ENCODE measurements around the gene ATOH8.
"Not testable (repeated sequence)": the region's sequence is repeated elsewhere in the genome, so short reads cannot be mapped to it uniquely, and the experiment has no call there.

Gene ATOH8

DNA sequence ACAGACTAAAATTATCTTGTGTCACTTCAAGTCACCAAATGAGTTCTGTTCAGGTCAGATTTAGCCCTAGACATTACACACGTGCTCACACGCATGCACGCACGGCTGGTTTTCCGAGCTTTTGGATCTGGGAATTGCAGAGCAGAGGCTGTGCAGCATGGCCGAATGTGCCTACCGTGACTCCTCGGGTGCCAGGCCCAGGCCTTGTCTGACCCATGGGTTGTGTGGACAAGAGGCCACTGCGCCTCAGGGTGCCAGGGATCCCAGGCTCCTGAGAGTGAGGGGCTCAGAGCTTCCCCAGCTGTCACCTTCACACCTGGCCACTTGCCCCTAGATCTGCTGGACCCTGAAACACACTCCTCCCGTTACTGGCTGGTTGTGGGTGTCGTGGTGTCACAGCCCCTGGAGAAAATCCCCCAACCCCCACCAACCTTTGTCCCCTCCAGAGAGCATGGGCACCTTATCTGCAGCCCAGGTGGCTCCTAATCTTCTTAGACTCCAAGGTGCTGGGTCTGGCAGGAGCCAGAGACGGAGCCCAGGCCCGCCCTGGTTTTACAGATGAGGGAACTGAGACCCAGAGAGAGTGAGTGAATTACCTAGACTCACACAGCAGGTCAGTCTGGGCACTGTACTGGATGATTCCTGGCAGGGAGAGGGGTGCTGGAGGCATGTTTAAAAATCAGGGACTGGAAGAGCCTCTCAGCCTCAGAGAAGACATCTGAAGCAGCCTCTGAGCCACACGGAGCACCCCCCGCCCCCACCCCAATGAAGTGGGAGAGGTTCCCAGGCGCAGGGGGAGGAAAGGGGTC lies 56.8 kb downstream of the ATOH8 start:
- DNase-seq: no peak

DNA sequence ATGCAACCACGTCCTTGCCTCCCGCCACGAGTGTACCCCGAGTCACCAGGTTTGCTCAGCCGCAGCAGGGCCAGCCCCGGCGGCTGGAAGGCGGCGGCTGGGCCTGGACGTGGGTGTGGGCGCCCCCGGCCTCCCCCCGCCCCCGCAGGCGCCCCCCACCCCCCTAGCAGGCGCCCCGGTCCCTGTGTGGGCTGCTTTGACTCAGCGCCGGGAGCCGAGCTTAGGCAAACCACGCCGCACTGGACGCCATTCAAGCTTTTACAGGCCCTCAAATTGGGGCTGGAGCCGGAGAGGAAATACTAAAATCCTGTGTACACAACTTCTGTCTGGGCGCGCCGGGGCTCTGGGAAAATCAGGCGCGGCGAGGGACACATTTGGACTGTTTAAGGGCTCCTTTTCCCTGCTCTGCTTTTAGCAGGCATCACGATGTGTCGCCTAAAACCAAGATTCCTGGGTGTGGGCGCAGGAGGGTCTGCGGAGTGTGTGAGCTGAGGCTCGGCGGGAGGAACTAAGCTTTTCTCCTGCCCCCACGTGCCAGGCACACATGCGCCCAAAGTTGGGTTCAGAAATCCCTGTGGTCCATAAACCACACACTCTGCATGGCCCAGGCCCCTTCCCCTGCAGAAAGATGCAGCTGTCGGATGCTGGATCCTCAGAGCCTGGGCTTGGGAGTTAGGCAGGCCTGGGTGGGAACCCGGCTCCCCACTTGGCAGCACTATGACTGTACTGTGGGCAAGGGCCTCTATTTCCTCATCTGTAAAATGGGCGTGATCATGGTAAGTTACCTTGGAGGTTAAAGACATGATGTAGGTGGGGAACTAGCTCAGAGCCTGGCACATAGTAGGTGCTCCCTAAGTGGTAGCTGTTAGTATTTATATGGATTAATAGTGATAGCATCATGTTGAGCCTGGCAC lies 57.6 kb downstream of the ATOH8 start:
- DNase-seq: peak; percentile 23

DNA sequence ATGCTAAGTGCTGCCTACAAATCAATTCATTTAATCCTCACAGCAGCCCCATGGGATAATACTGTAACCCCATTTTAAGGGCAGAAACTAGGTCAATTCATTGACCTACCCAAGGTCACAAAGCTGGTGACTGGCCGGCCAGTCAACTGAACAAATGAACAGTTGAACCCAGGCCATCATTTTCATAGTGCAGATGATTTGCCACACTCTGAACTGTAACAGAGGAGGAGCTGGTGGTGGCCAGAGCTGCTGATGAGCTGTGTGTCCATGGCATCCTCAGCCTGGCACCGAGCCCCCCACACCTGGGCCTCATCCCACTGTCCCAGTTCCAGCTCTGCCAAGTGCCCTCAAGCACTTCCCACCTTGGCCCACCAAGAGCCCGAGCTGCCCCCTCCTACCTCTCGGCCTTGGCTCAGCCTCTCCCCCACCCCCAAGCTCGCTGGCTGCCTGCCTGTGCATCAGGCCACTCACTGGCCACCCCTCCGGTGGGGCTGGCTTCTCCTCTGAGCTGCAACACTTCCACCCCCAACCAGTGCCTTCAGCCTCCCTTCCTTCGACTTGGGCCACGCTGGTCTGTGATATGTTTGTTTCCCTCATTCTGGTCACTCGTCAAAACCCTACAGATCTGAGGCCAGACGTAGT lies 58.4 kb downstream of the ATOH8 start:
- no peak for DNase-seq

DNA sequence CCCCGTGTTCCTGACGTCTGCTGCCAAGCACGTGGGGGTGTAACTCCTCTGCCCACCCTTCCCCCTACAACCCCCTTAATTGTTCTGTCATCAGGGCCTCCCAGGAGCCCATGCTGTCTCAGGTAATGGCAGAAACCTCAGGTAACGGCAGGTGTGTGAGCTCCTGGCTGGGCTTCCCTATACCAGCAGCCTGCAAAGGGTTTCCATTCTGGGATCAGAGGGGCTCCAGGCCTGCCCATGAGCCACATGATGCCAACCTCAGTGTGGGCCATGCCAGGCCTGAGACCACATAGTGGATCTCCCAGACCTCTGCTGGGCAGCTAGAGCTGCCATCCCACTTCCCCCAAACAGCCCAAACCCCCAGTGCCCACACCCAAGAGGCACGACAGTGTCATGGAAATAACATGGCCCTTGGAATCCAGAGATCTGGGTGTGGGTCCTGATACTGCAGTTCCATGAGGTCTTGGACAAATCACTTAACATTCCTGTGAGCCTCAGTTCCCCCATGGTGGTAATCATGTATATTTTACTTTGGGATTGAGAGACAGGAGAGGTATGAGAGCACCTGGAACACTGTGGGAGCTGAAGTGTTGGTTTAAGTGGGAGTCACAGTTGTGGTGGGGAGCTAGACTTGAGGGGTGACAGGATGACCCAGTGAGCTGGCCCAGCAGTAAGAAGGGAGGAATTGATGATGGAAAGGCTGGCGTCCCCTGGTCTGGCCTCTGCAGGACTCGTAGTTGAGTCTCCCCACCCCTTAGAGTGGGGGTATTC lies 59.6 kb downstream of the ATOH8 start:
- no peak for DNase-seq

DNA sequence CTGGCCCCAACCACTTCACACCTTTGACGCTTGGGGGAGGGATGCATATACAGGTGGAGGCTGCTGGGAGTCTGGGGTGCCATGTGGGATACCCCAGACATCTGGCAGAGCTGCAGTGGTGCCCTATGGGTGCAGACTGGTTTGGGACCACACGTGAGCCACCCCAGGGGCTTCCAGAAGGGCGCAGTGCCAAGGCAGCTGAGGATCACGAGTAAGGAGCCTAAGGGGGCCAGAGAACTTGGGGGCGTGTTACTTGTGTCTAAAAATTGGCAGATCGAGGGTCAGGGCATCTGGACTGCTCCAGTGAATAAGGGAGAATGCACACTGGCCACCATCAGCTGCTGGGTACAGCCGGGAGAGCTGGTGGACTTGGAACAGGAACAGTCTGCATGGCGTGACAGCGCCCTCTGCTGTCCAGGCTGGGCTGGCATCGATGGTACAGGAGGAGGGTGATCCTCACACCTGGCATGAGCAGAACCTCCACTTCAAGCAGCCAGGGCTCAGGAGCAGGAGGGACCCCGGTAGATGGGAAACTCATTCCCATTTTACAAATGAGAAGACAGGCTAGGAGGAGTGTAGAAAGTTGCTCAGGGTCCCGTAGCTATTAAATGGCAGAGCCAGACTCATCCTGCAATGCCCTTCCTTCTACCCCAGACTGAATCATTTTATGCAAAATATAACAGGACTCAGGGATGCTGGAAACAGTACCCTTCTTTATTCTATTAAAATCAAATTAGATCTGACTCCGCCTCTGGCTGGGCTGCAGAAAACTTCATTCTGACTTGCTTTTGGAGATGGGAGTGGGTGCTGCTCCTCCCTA lies 60.4 kb downstream of the ATOH8 start:
- DNase-seq: peak; percentile 76

DNA sequence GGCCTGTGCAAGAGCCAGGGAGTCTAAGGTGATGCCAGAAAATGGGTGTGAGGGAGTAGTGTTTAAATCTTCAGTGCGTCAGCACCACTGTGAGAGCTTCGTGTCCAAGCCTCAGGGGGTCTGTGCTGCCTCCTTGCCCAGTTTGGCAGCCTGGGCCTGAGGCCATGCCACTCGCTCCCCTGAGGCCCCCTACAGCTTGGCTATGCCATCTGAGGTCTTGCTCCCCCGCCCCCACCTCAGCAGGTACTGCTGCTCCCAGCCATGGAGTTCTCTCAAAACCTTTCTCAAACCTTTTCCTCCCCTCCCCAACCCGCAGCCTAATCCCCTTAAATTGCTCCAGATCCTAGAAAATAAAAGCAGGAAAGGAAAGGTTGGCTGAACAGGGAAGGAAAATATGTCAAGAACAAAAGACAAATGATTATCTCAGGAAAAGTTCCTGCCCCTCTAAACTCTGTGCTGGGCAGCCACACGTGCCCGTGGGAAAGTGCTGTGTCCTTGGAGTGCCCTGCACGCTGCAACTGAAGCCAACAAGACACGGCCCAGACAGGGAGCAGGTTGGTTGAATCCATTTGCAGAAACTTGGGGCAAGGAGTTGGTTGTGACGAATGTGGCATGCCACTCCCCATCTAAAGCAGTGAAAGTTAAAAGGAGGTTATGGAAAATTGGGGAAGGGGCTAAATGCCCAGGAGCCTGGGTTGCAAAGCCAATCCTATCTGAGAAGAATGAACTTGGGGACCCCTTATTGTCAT lies 61.2 kb downstream of the ATOH8 start:
- DNase-seq: no peak

DNA sequence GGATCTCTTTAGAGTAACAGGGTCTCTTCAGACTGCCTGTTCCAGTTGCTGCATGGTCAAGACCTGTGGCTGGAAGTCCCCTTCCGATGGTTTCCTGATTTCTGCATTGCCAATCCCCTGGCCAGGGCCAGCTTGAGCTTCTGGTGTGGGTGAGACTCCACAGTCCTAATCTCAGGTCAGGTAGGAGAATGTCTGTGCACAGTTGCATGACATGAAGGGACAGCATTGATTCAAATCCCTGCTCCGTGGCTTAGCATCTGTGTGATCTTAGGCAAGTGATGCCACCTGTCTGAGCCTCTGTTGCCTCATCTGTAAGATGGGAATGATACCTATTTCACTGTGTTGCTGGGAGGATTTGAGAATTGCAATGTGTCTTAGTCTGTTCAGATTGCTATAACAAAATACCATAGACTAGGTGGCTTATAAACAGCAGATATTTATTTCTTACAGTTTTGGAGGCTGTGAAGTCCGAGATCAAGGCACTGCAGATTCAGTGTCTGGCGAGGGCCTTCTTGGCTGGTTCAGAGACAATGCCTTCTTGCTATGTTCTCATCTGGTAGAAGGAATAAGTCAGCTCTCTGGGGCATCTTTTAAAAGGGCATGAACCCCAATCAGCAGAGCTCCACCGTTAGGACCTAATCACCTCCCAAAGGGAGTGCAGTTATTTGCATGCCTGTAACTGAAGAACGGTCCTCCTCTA lies 66.2 kb downstream of the ATOH8 start:
- DNase-seq: no peak

DNA sequence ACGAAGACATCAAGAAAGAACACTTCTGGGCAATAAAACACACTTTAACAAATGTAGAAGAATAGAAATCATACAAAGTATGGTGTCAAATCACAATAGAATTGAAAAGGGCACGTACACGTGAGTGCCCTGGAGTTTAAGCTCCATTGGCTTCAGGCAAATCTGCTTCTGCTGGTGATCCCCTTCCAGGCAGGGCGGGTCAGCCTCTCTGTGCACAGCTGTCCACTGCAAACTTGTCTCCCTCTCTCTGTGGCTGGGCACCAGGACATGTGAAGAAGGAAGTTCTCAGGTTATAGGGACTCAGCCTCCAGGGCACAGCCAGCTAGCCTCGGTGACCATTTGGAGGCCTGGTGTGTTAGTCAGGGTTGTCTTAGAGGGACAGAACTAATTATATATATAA lies 69.0 kb downstream of the ATOH8 start:
- DNase-seq: no peak

DNA sequence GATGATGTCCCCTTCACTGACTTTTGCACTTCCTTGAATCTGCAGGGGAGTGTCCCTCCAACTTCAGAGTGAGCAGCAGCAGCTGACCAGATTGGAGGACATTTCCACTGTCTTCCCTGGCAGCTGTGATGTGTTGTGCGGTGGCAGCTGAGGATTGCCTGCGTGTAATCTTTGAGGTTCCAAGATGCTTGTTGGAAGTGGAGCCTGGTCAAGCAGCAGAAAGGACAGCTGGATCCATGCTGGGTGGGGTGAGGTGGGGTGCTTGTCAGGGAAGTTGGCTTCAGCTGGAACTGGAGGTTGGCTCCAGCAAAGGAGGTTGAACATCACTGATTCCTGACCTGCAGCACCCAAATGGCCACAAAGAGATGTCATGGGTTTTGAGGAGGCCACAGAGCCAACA lies 70.2 kb downstream of the ATOH8 start:
- DNase-seq: no peak

DNA sequence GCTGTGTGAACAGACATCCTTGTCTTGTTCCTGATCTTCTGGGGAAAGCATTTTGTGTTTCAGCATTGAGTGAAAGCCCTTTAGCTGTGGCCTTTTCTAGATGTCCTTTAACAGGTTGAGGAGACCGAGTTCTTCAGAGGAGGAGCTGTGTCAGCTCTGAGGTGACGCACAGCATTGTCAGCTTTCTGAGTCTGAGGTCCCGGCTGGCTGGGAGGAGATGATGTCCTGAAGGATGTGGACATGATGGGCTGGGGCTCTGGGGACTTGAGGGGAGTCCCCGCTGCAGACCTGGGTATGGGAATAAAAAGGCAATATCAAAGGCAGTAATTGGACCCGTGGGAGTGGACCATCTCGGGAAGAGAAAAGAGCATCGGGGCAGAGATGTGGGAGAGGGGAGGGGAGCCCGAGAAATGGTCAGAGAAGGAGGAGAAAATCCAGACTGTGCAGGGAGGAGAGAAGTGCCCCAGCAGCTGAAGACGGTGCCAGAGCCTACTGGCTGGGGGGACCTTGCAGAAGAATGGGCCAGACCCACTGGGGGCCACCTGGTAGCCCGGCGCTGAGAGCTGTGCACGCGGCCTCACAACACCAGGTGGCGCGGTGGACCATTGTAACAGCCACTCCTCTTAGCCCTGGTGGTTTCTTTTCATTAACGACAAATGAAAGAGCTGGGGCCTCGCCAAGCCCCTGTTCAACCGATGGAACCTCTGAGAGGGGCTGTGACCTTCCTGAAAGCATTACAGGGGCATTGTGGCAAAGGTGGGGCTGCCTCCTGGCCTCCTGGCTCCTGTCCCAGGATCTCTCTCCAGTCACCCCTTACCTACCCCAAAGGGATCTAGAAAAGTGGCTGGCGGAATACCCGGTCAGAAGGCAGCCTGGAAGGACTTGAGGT lies 73.4 kb downstream of the ATOH8 start:
- peak; percentile 48 for DNase-seq

DNA sequence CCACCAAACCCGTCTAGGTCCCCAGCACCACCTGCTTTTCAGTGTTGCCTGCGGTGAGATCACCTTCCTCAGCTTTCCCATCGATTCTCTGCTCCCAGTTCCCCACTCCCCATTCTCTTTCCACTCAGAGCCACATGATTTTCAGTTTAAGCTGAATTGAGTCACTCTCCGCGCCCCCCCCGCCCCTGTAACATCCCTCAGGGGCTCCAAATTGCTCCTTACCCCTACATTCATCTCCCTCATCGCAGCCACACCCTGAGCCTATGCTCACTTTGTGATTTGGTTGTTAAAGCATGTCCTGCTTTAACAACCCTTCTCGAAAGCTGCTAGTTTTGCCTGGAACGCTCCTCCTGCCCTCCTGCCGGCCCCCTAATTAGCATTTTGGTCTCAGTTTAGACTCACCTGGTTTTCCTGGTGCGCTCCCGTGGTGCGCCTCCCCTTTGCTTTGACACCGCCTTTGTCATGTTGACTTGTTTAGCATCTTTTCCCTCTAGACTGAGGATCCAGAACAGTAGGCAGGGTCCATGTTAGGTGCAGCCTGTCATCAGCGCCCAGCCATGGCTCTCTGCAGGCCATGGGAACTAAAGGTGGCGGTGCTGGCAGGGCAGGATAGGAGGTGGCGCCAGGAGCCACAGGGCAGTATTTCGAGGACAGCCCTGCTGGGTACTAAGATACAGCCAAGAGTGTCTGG lies 74.2 kb downstream of the ATOH8 start:
- no peak for DNase-seq

DNA sequence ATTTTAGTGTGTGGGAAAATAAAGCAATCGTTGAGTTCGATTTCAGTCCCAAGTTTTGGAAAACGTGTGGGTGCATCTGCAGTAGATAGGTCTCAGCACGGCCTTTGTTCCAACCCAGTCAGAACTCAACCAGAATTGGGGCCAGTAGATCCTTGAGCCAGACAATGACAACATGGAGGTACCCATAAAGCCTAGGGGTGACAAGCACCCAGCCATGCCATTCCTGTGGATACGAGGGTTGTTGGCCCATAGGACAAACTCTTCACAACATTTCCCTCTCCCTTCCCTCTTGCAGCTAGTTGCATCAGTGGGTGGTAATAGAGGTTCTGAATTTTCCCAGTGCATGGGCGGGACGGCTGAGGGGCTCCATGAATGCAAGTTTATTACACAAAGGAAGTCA lies 74.9 kb downstream of the ATOH8 start:
- no peak for DNase-seq

DNA sequence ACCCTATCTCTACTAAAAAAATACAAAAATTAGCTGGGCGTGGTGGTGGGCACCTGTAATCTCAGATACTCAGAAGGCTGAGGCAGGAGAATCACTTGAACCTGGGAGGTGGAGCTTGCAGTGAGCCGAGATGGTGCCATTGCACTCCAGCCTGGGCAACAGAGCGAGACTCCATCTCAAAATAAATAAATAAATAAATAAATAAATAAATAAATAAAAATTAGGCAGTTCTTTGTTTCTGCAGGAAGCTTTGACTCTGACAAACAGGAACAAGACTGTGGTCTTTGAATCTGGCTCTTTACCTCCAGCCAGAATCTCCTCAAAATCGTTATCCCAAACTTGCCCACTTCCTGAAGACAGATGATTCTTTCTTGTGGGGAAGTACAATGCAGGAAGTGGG lies 75.6 kb downstream of the ATOH8 start:
- DNase-seq: not testable (repeated sequence)

DNA sequence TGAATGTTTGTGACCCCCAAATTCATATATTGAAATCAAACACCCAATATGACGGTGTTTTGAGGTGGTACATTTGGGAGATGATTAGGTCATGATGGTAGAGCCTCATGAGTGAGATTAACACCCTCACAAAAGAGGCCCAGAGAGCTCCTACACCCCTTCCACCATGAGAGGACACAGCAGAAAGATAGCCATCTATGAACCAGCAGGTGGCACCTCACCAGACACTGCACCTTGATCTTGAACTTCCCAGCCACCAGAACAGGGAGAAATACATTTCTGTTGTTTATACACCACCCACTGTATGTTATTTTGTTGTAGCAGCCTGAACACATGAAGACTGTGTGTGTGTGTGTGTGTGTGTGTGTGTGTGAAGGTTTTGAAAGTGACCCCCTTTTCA lies 76.9 kb downstream of the ATOH8 start:
- no peak for DNase-seq

DNA sequence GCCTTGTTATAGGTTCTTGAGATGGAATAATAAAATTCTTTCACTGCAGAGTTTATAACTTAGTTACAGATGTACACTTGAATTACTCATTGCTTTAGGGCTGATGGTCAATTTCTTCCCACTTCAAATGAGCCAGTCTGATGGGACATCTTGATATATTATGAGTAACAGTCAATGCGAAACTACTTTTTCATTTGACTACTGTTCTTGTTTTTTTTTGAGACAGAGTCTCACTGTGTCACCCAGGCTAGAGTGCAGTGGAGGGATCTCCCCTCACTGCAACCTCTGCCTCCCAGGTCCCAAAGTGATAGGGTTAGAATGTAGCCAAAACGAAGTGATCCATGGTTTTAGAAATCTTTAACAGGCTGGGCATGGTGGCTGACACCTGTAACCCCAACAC lies 77.9 kb downstream of the ATOH8 start:
- DNase-seq: no peak

DNA sequence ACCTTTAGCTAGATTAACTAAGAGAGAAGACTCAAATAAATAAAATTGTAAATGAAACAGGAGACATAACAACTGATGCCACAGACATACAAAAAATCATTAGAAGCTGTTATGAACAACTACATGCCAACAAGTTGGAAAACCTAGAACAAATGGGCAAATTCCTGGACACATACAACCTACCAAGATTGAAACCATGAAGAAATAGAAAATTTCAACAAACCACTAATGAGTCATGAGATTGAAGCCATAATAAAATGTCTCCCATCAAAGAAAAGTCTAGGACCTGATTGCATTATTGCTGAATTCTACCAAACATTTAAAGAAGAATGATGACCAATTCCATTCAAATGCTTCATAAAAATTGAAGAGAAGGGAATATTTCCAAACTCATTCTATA lies 80.7 kb downstream of the ATOH8 start:
- no peak for DNase-seq
